Measurements from ENCODE around the gene KCNV2. TPM values are rescaled to one million over a fixed set of nuclear protein-coding genes. Genes with fewer than 3 reads are reported as not detected.

KCNV2 gene
- total RNA-seq, 1 donor from 2014 or later = not detected

- DNase-seq (ENCODE audit: low spot score) (no peak), ATAC-seq (no peak)
Observed at GRCh38 chr9:2718698-2719033, 1.4 kb downstream of the KCNV2 start.

- ATAC-seq (peak; percentile 93), DNase-seq (ENCODE audit: low spot score) (no peak)
Observed at GRCh38 chr9:2720179-2720654, 2.9 kb downstream of the KCNV2 start.

GRCh38 chr9:2722715-2723114, 5.4 kb downstream of the KCNV2 start:
- DNase-seq (ENCODE audit: low spot score) = no peak
- ATAC-seq = no peak

- no peak for ATAC-seq
- no peak for DNase-seq (ENCODE audit: low spot score)
Observed at GRCh38 chr9:2723376-2724065, 6.2 kb downstream of the KCNV2 start.

GRCh38 chr9:2725126-2725525, 7.8 kb downstream of the KCNV2 start:
- DNase-seq (ENCODE audit: low spot score) (no peak), ATAC-seq (no peak)

GRCh38 chr9:2725898-2726649, 8.8 kb downstream of the KCNV2 start:
- DNase-seq (ENCODE audit: low spot score) (no peak), ATAC-seq (no peak)

- no peak for ATAC-seq
- DNase-seq (ENCODE audit: low spot score) = no peak
Observed at GRCh38 chr9:2726650-2727340, 9.5 kb downstream of the KCNV2 start.

GRCh38 chr9:2727374-2727773, 10.1 kb downstream of the KCNV2 start:
- ATAC-seq (no peak), DNase-seq (ENCODE audit: low spot score) (no peak)

GRCh38 chr9:2727966-2728613, 10.8 kb downstream of the KCNV2 start:
- ATAC-seq = peak; percentile 97
- DNase-seq (ENCODE audit: low spot score) = peak; percentile 52

- ATAC-seq = no peak
- DNase-seq (ENCODE audit: low spot score) = no peak
Observed at GRCh38 chr9:2729003-2729402, 11.7 kb downstream of the KCNV2 start.

- no peak for ATAC-seq
- DNase-seq (ENCODE audit: low spot score) = no peak
Observed at GRCh38 chr9:2729721-2730120, 12.4 kb downstream of the KCNV2 start.

- ATAC-seq (no peak), DNase-seq (ENCODE audit: low spot score) (no peak)
Observed at GRCh38 chr9:2730971-2731370, 13.7 kb downstream of the KCNV2 start.

- DNase-seq (ENCODE audit: low spot score) = no peak
- no peak for ATAC-seq
Observed at GRCh38 chr9:2732492-2732891, 15.2 kb downstream of the KCNV2 start.

- ATAC-seq = no peak
- DNase-seq (ENCODE audit: low spot score) = no peak
Observed at GRCh38 chr9:2740616-2741015, 23.3 kb downstream of the KCNV2 start.

- DNase-seq (ENCODE audit: low spot score) = no peak
Observed at GRCh38 chr9:2741441-2742158, 24.3 kb downstream of the KCNV2 start.

GRCh38 chr9:2742214-2742613, 24.9 kb downstream of the KCNV2 start:
- ATAC-seq (no peak), DNase-seq (ENCODE audit: low spot score) (no peak)

More at GRCh38 chr9:2741441-2742158, 24.3 kb downstream of the KCNV2 start:
- no peak for ATAC-seq

- ATAC-seq (no peak), DNase-seq (ENCODE audit: low spot score) (no peak)
Observed at GRCh38 chr9:2743937-2744529, 26.7 kb downstream of the KCNV2 start.

GRCh38 chr9:2745560-2746380, 28.5 kb downstream of the KCNV2 start:
- ATAC-seq (no peak), DNase-seq (ENCODE audit: low spot score) (no peak)

- no peak for DNase-seq (ENCODE audit: low spot score)
- no peak for ATAC-seq
Observed at GRCh38 chr9:2749485-2749884, 32.2 kb downstream of the KCNV2 start.

Measured in left lobe of liver (tissue), 2 donors.